GM12873 (cell line): ENCODE data around the gene TCL1A.

Experiments
- TF ChIP-seq, protein P1 (sequence below): IDR thresholded peaks from 2 replicates; pipeline ENCODE4 v1.5.1; 2012; ENCODE audit warnings: low read depth, mild to moderate bottlenecking, moderate library complexity, low read length, control low read depth; ENCODE audit not compliant: insufficient read depth; ENCODE audit errors: missing control alignments

Gene TCL1A

GRCh38 chr14:95674613-95675012 lies 39.3 kb downstream of the TCL1A start:
- TF ChIP-seq, protein P1, sequence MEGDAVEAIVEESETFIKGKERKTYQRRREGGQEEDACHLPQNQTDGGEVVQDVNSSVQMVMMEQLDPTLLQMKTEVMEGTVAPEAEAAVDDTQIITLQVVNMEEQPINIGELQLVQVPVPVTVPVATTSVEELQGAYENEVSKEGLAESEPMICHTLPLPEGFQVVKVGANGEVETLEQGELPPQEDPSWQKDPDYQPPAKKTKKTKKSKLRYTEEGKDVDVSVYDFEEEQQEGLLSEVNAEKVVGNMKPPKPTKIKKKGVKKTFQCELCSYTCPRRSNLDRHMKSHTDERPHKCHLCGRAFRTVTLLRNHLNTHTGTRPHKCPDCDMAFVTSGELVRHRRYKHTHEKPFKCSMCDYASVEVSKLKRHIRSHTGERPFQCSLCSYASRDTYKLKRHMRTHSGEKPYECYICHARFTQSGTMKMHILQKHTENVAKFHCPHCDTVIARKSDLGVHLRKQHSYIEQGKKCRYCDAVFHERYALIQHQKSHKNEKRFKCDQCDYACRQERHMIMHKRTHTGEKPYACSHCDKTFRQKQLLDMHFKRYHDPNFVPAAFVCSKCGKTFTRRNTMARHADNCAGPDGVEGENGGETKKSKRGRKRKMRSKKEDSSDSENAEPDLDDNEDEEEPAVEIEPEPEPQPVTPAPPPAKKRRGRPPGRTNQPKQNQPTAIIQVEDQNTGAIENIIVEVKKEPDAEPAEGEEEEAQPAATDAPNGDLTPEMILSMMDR: no peak

DNA sequence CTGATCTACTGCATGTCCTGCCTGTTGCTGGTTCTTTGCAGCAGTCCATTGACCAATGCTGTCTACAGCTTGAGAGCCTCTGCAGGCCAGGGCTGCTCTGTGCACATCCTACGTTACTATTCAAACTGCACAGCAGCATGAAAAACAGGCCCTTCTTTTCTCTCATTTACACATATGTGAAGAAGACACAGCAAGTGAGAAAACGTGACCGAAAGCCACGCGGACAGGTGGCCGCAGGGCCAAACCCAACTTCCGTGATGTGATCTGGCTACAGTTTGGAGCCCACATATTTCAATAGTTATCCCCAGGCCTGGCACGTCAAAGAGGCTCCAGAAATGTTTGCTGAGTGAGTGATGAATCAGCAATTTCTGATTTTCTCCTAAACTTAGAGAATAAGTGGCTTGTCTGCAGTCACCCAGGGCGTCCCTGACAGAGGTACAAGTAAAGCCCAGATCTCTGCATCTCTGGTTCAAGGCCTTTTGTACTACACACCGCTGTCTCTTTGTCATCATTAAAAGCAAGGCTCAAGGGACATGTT lies 45.6 kb downstream of the TCL1A start:
- TF ChIP-seq, protein P1: peak; percentile 2

DNA sequence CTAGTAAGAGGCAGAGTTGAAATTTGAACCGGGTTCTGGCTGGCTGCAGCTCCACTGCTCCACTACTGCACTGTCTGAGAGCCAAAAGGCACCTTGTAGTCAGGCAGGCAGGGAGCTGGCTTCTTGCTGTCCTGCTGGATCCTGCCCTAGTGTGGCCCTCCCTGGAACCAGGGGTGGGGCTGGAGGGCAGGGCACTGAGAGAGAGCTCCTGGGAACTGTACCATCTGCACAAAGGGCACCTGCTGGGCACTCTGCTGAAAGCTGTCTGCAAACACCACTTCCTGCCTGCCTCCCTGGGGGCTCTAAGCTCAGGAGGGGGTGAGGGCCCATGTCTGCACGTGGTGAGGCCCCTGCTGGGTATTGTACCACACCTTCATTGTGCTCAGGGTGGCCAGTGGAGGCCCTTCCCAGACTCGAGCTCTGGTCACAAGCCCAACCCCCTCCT lies 46.7 kb downstream of the TCL1A start:
- TF ChIP-seq, protein P1: no peak

- TF ChIP-seq, protein P1: no peak
Observed at GRCh38 chr14:95666450-95666849, 47.5 kb downstream of the TCL1A start.

DNA sequence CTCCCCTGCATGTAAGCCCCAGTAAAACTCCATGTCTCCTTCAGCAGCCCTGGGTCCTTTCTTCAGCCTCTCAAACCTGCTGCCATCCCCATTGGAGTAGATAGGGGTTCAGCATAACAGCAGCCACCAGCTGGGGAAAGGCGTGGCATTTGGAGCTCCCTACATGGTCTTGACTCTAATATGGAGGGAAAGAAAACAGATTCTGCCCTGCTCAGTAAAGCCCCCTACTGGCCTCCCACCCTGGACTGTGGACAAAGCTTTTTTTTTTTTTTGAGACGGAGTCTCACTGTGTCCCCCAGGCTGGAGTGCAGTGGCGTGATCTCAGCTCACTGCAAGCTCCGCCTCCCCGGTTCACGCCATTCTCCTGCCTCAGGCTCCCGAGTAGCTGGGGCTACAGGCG lies 48.4 kb downstream of the TCL1A start:
- TF ChIP-seq, protein P1: peak; percentile 41

DNA sequence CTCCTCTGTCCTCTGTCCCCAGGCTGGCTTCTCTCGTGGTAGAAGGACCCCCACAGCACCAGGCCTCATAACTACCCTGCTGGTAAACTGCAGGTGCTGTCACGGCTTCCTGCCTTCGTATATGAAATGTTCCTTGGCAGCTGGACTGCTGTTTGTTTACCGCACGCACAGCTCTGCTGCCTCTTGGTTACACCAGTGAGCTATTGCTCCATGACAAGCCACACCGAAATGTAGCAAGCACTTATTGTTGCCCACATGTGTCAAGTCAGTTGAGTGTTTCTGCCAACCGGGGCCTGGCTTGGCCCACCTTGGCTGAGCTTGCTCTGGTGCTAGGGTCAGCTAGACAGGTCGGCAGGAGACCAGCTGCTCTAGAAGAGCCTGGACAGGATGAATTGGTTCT lies 49.4 kb downstream of the TCL1A start:
- TF ChIP-seq, protein P1: no peak

GRCh38 chr14:95664066-95664465 lies 49.9 kb downstream of the TCL1A start:
- TF ChIP-seq, protein P1: no peak
